Mesothelial cell of epicardium (in vitro differentiated cells): ENCODE results near the gene CD300LD. TPM values are rescaled to one million over a fixed set of nuclear protein-coding genes. Genes with fewer than 3 reads are reported as not detected.

ENCODE experiments used
- DNase-seq, 2 experiments: peaks; one replicate each; pipeline ENCODE4 v3.0.0; 2021; ENCODE audit warnings: low spot score in 2 of 2; ENCODE audit not compliant: unreplicated experiment in 2 of 2
- H3K27ac Mint-ChIP-seq: 2 replicates; pipeline ENCODE4 v1.8.0; 2021; ENCODE audit warnings: mixed read lengths
- H3K27me3 Mint-ChIP-seq: 2 replicates; pipeline ENCODE4 v1.8.0; 2021; ENCODE audit warnings: low read depth, mixed read lengths
- H3K36me3 Mint-ChIP-seq: 2 replicates; pipeline ENCODE4 v1.8.0; 2021; ENCODE audit warnings: mixed read lengths
- H3K4me1 Mint-ChIP-seq: 2 replicates; pipeline ENCODE4 v1.8.0; 2021; ENCODE audit warnings: mixed read lengths
- H3K4me3 Mint-ChIP-seq: 2 replicates; pipeline ENCODE4 v1.8.0; 2021; ENCODE audit warnings: mild to moderate bottlenecking, moderate library complexity, mixed read lengths
- H3K9me3 Mint-ChIP-seq: 2 replicates; pipeline ENCODE4 v1.8.0; 2021; ENCODE audit warnings: mixed read lengths
- total RNA-seq: library from RNA; stranded (reverse); gene quantifications from 3 replicates; pipeline ENCODE4 v1.2.1, GENCODE V29; 2021
- TF ChIP-seq, protein P1 (sequence below): fragments of 200-600 bp; sonication (generic); IDR thresholded peaks from one replicate; pipeline ENCODE4 v1.5.0; 2021; ENCODE audit warnings: antibody characterized with exemption; ENCODE audit not compliant: unreplicated experiment

The CD300LD gene
- total RNA-seq, 1 donor from 2014 or later, result not detected

DNA sequence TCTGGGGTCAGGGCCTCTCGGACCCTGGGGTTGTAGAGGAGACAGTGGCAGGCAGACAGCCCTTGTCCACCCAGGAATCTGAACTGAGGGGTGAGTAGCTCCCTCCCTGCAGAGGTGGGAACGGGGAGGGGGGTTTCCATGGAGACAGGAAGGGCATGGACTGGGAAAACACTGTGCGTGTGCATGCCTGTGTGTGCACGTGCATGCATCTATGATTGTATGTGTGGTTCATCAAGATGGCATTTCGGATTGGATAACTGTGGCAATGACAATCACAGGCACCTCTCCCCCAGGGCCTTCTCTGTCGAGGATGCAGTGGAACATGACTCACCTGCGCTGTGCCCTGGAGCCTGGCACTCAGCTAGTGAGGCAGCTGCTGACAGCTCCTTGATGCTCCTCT lies 40.0 kb downstream of the CD300LD start:
- H3K4me3 Mint-ChIP-seq, result no peak overlapping the region
- DNase-seq, result no peak
- H3K27ac Mint-ChIP-seq, result no peak overlapping the region
- peaks cover 48% of the 10 kb centered on the region for H3K27me3 Mint-ChIP-seq
- TF ChIP-seq, protein P1, sequence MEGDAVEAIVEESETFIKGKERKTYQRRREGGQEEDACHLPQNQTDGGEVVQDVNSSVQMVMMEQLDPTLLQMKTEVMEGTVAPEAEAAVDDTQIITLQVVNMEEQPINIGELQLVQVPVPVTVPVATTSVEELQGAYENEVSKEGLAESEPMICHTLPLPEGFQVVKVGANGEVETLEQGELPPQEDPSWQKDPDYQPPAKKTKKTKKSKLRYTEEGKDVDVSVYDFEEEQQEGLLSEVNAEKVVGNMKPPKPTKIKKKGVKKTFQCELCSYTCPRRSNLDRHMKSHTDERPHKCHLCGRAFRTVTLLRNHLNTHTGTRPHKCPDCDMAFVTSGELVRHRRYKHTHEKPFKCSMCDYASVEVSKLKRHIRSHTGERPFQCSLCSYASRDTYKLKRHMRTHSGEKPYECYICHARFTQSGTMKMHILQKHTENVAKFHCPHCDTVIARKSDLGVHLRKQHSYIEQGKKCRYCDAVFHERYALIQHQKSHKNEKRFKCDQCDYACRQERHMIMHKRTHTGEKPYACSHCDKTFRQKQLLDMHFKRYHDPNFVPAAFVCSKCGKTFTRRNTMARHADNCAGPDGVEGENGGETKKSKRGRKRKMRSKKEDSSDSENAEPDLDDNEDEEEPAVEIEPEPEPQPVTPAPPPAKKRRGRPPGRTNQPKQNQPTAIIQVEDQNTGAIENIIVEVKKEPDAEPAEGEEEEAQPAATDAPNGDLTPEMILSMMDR, result no peak
- H3K9me3 Mint-ChIP-seq, result peaks cover 4% of the 10 kb centered on the region
- H3K36me3 Mint-ChIP-seq, result no peaks in the 10 kb centered on the region
- no peaks in the 10 kb centered on the region for H3K4me1 Mint-ChIP-seq

DNA sequence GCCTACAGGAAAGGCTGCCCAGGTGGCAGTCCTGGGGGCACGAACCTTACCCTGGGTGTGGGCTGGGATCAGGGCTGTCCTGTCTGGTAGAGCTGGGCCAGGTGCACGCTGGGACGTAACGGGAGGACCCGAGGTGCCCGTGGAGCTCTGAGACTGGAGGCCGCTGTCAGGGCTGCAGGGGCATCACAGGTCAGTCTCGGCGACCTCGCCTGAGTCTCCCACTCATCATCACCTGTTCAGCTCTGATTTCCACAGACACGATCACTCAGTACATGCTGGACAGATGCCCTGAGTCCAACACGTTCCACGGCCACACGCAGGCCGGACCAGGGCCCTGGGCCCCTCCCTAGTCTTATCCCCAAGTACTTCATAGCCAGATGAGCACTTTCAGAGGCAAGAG lies 41.5 kb downstream of the CD300LD start:
- no peak overlapping the region for H3K27ac Mint-ChIP-seq
- no peaks in the 10 kb centered on the region for H3K9me3 Mint-ChIP-seq
- TF ChIP-seq, protein P1, result no peak
- no peak overlapping the region for H3K4me3 Mint-ChIP-seq
- DNase-seq, result no peak
- peaks cover 38% of the 10 kb centered on the region for H3K27me3 Mint-ChIP-seq
- no peaks in the 10 kb centered on the region for H3K36me3 Mint-ChIP-seq
- no peaks in the 10 kb centered on the region for H3K4me1 Mint-ChIP-seq

DNA sequence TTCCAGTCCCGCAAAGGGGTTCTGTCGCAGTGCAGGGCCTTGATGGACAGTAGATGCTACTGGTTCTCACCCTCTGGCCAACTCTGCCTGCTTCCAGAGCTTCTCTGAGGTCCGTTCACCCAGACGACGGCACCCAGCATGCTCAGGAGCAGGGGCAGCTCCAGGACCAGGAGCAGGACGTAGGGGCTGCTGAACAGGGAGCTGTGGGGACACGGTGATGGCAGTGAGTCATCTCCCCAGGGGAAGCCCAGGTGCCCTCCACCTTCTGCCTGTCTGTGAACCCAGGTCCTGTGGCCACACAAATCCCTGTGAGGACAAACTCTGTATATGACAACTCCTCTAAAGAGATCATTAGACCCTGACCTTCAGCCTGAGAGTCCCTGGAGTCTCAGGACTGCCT lies 42.7 kb downstream of the CD300LD start:
- DNase-seq, result no peak

DNA sequence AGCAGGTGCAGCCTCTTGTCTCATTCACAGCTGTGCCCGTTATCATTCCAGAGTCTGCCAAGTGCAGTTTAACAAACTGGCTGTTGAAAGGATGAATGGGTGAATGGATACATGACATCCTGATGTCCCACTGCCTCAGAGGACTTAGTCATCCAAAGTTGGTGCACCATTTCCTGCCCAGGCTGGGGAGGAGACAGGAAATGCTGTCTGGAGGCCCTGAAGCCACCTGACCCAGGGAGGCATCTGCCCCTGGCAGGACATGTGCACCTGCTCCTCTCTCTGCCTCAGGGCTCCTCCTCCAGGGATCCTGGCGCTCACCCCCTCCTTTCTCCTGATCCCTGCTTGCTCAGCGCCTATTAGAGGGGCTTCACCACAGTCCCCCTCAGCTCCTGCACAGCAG lies 44.3 kb downstream of the CD300LD start:
- Mint-ChIP-seq H3K27ac (no peak overlapping the region), H3K4me3 (no peak overlapping the region), H3K36me3 (no peaks in the 10 kb centered on the region), H3K4me1 (no peaks in the 10 kb centered on the region), H3K27me3 (peaks cover 18% of the 10 kb centered on the region), H3K9me3 (no peaks in the 10 kb centered on the region)
- TF ChIP-seq, protein P1, result no peak
- no peak for DNase-seq

More for the DNA sequence above, 42.7 kb downstream of the CD300LD start:
- TF ChIP-seq, protein P1, result no peak
- no peaks in the 10 kb centered on the region for H3K4me1 Mint-ChIP-seq
- no peaks in the 10 kb centered on the region for H3K36me3 Mint-ChIP-seq
- no peaks in the 10 kb centered on the region for H3K9me3 Mint-ChIP-seq
- H3K4me3 Mint-ChIP-seq, result no peak overlapping the region
- no peak overlapping the region for H3K27ac Mint-ChIP-seq
- H3K27me3 Mint-ChIP-seq, result peaks cover 31% of the 10 kb centered on the region

DNA sequence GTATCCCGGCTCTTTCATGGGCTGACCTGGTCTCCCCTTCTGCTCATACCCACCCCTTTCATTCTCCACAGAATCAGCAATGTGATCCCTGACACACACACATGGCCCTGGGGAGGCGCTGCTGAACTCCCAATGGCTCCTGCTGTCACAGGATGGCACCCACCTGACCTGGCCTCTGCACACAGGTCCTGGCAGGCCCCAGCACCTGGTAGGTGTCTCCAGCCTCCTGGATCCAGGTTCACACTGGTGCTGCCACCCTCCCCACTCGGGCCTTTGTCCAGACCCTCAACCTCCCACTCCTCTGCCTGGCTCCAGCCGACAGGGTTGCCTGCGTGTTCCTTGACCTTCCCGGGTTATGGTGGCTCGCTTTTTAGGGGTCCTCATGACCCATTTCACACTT lies 44.8 kb downstream of the CD300LD start:
- TF ChIP-seq, protein P1, result no peak
- H3K4me3 Mint-ChIP-seq, result no peak overlapping the region
- DNase-seq, result no peak
- no peaks in the 10 kb centered on the region for H3K36me3 Mint-ChIP-seq
- H3K27ac Mint-ChIP-seq, result no peak overlapping the region
- peaks cover 13% of the 10 kb centered on the region for H3K27me3 Mint-ChIP-seq
- no peaks in the 10 kb centered on the region for H3K4me1 Mint-ChIP-seq
- no peaks in the 10 kb centered on the region for H3K9me3 Mint-ChIP-seq

DNA sequence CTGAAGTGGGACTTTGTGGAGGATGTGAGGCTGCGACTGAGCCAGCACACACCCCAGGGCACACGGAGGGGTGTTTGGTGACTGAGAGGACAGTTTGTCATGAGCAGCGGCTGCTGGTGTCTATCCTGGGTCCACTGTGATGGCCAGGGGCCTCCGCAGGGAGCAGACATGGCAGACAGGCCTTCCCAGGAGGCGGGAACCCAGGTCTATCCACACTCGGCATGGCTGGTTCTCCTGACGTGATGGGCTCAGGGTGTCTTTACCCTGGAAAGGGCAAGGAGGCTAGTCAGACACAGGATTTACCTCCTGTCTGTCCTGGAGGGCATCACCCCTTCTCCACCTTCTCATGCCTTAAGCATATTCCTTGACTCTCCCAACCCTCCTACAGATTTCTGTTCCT lies 45.5 kb downstream of the CD300LD start:
- H3K4me3 Mint-ChIP-seq, result no peak overlapping the region
- no peaks in the 10 kb centered on the region for H3K36me3 Mint-ChIP-seq
- TF ChIP-seq, protein P1, result no peak
- H3K4me1 Mint-ChIP-seq, result no peaks in the 10 kb centered on the region
- H3K27ac Mint-ChIP-seq, result no peak overlapping the region
- H3K27me3 Mint-ChIP-seq, result peaks cover 13% of the 10 kb centered on the region
- no peak for DNase-seq
- no peaks in the 10 kb centered on the region for H3K9me3 Mint-ChIP-seq
